ENCODE results near the gene SIX3. TPM values are rescaled to one million over a fixed set of nuclear protein-coding genes. Genes with fewer than 3 reads are reported as not detected.

Gene SIX3
- total and polyA plus RNA-seq, 4 donors, result 0.02 to 0.06 TPM; not detected in 2

- H3K9me3 ChIP-seq (ENCODE audit: control insufficient read depth in 4 of 4, insufficient read depth in 3 of 4, low read length in 3 of 4), result no peaks in the 10 kb centered on the region
- TF ChIP-seq, protein P1, sequence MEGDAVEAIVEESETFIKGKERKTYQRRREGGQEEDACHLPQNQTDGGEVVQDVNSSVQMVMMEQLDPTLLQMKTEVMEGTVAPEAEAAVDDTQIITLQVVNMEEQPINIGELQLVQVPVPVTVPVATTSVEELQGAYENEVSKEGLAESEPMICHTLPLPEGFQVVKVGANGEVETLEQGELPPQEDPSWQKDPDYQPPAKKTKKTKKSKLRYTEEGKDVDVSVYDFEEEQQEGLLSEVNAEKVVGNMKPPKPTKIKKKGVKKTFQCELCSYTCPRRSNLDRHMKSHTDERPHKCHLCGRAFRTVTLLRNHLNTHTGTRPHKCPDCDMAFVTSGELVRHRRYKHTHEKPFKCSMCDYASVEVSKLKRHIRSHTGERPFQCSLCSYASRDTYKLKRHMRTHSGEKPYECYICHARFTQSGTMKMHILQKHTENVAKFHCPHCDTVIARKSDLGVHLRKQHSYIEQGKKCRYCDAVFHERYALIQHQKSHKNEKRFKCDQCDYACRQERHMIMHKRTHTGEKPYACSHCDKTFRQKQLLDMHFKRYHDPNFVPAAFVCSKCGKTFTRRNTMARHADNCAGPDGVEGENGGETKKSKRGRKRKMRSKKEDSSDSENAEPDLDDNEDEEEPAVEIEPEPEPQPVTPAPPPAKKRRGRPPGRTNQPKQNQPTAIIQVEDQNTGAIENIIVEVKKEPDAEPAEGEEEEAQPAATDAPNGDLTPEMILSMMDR (IDR thresholded peaks at IDR 0.05; ENCODE audit: control extremely low read depth, extremely low read depth), result no peak
- no peak overlapping the region for H3K9ac ChIP-seq (ENCODE audit: insufficient read depth in 1 of 2, low read length in 2 of 2)
- peaks cover 3 to 28% (median 6%) of the 10 kb centered on the region in 3 donors for H3K27me3 ChIP-seq (ENCODE audit: control insufficient read depth in 3 of 3, insufficient read depth in 3 of 3, low read length in 2 of 3)
- H3K36me3 ChIP-seq (ENCODE audit: control insufficient read depth in 4 of 4, insufficient read depth in 4 of 4, low read length in 4 of 4), result no peaks in the 10 kb centered on the region
- H3K4me3 ChIP-seq, result no peak overlapping the region
- ATAC-seq (ENCODE audit: insufficient read depth, low FRiP score) (no peak), DNase-seq (no peak)
- H3K27ac ChIP-seq (ENCODE audit: low read depth in 1 of 2, low read length in 1 of 2), result no peak overlapping the region
- H3K4me1 ChIP-seq (ENCODE audit: control insufficient read depth in 5 of 5, insufficient read depth in 5 of 5, low read length in 5 of 5), result no peaks in the 10 kb centered on the region
- WGBS, 2 donors, result 91 to 96% methylated on average over 2 of the region's 2 CpGs
Observed at GRCh38 chr2:44965684-44966083, 24.2 kb downstream of the SIX3 start.

GRCh38 chr2:44967056-44967455 is 25.6 kb downstream of the SIX3 start:
- WGBS, 2 donors, result 68 to 83% methylated on average over 6 of the region's 6 CpGs
- peaks cover 3 to 18% (median 11%) of the 10 kb centered on the region in 3 donors for H3K27me3 ChIP-seq (ENCODE audit: control insufficient read depth in 3 of 3, insufficient read depth in 3 of 3, low read length in 2 of 3)
- H3K4me1 ChIP-seq (ENCODE audit: control insufficient read depth in 5 of 5, insufficient read depth in 5 of 5, low read length in 5 of 5), result no peaks in the 10 kb centered on the region
- no peak for DNase-seq
- H3K27ac ChIP-seq (ENCODE audit: low read depth in 1 of 2, low read length in 1 of 2), result no peak overlapping the region
- no peak overlapping the region for H3K4me3 ChIP-seq
- ATAC-seq (ENCODE audit: insufficient read depth, low FRiP score), result no peak
- TF ChIP-seq, protein P1 (IDR thresholded peaks at IDR 0.05; ENCODE audit: control extremely low read depth, extremely low read depth), result no peak
- no peaks in the 10 kb centered on the region for H3K9me3 ChIP-seq (ENCODE audit: control insufficient read depth in 4 of 4, insufficient read depth in 3 of 4, low read length in 3 of 4)
- no peaks in the 10 kb centered on the region for H3K36me3 ChIP-seq (ENCODE audit: control insufficient read depth in 4 of 4, insufficient read depth in 4 of 4, low read length in 4 of 4)
- H3K9ac ChIP-seq (ENCODE audit: insufficient read depth in 1 of 2, low read length in 2 of 2), result no peak overlapping the region

GRCh38 chr2:44967727-44968432 is 26.4 kb downstream of the SIX3 start:
- H3K9me3 ChIP-seq (ENCODE audit: control insufficient read depth in 4 of 4, insufficient read depth in 3 of 4, low read length in 3 of 4), result no peaks in the 10 kb centered on the region
- WGBS, 2 donors, result 89 to 97% methylated on average over 5 of the region's 5 CpGs
- H3K27ac ChIP-seq (ENCODE audit: low read depth in 1 of 2, low read length in 1 of 2), result no peak overlapping the region
- no peak overlapping the region for H3K4me3 ChIP-seq
- no peak overlapping the region for H3K9ac ChIP-seq (ENCODE audit: insufficient read depth in 1 of 2, low read length in 2 of 2)
- TF ChIP-seq, protein P1 (IDR thresholded peaks at IDR 0.05; ENCODE audit: control extremely low read depth, extremely low read depth), result no peak
- peaks cover 3 to 18% (median 11%) of the 10 kb centered on the region in 3 donors for H3K27me3 ChIP-seq (ENCODE audit: control insufficient read depth in 3 of 3, insufficient read depth in 3 of 3, low read length in 2 of 3)
- no peaks in the 10 kb centered on the region for H3K36me3 ChIP-seq (ENCODE audit: control insufficient read depth in 4 of 4, insufficient read depth in 4 of 4, low read length in 4 of 4)
- DNase-seq (no peak), ATAC-seq (ENCODE audit: insufficient read depth, low FRiP score) (no peak)
- H3K4me1 ChIP-seq (ENCODE audit: control insufficient read depth in 5 of 5, insufficient read depth in 5 of 5, low read length in 5 of 5), result no peaks in the 10 kb centered on the region
